Spleen (tissue), 11 donors: ENCODE data around the gene PDCD4. TPM values are rescaled to one million over a fixed set of nuclear protein-coding genes. Genes with fewer than 3 reads are reported as not detected.

Experiments
- DNase-seq: peaks from one replicate; pipeline ENCODE4 v3.0.0-alpha.2; 2020
- H3K27ac ChIP-seq, 8 donors: fragments of 200-600 bp; sonication (generic) in 7 of 8; 1 replicate in 4 of 8; 2 replicates in 4 of 8; pipeline versions ENCODE4 v1.5.0 to v1.8.0; 2016 to 2021; ENCODE audit warnings: inconsistent platforms in 4 of 8, mild to moderate bottlenecking in 4 of 8, moderate library complexity in 1 of 8
- H3K27me3 ChIP-seq, 7 donors: fragments of 200-600 bp; sonication (generic) in 6 of 7; replicated peaks in 1 of 7; 1 replicate in 4 of 7; 2 replicates in 3 of 7; pipeline versions ENCODE4 v1.5.0 to v1.8.0; 2016 to 2021; ENCODE audit warnings: inconsistent platforms in 3 of 7, mild to moderate bottlenecking in 1 of 7
- H3K36me3 ChIP-seq, 6 donors: fragments of 200-600 bp; sonication (generic) in 5 of 6; 1 replicate in 4 of 6; 2 replicates in 2 of 6; pipeline versions ENCODE4 v1.5.0 to v1.8.0; 2016 to 2021; ENCODE audit warnings: inconsistent platforms in 2 of 6
- H3K4me1 ChIP-seq, 6 donors: fragments of 200-600 bp; sonication (generic) in 5 of 6; 1 replicate in 3 of 6; 2 replicates in 3 of 6; pipeline versions ENCODE4 v1.5.0 to v1.8.0; 2016 to 2021; ENCODE audit warnings: inconsistent platforms in 3 of 6
- H3K4me3 ChIP-seq, 8 donors: fragments of 200-600 bp; sonication (generic) in 7 of 8; 1 replicate in 4 of 8; 2 replicates in 4 of 8; pipeline versions ENCODE4 v1.5.0 to v1.8.0; 2016 to 2021; ENCODE audit warnings: inconsistent platforms in 4 of 8, mild to moderate bottlenecking in 4 of 8, moderate library complexity in 2 of 8
- H3K9me3 ChIP-seq, 8 donors: fragments of 200-600 bp; sonication (generic) in 7 of 8; 1 replicate in 4 of 8; 2 replicates in 4 of 8; pipeline versions ENCODE4 v1.5.0 to v1.8.0; 2016 to 2021; ENCODE audit warnings: inconsistent platforms in 4 of 8
- CTCF ChIP-seq, 11 experiments: fragments of 200-600 bp in 7 of 11; fragments of 450-650 bp in 4 of 11; sonication (generic) in 4 of 11; IDR thresholded peaks in 8 of 11; conservative IDR thresholded peaks in 3 of 11; 1 replicate in 7 of 11; 2 replicates in 4 of 11; pipeline versions ENCODE4 v1.4.0 to v1.8.0; 2016 to 2021; ENCODE audit warnings: antibody characterized with exemption in 11 of 11, inconsistent platforms in 4 of 11, mild to moderate bottlenecking in 1 of 11
- POLR2A ChIP-seq, 3 donors: fragments of 450-650 bp; IDR thresholded peaks; one replicate each; pipeline ENCODE4 v1.5.1; 2017; ENCODE audit warnings: antibody characterized with exemption in 3 of 3, mild to moderate bottlenecking in 1 of 3
- POLR2AphosphoS5 ChIP-seq, 3 donors: sonication (generic); formaldehyde crosslinking; IDR thresholded peaks; one replicate each; pipeline ENCODE4 v1.5.1; 2017; ENCODE audit warnings: antibody characterized with exemption in 3 of 3
- WGBS, 5 donors: extraction: QIAGEN DNeasy Blood & Tissue Kit in 3 of 5; methylation state at CpG; one replicate each; pipeline versions ENCODE4 v1.1.5 to v1.1.7; 2013 to 2018; 5-methylcytosine and 5-hydroxymethylcytosine counted together
- intact Hi-C: fragments of 100-400 bp; cut with DNase I; formaldehyde crosslinking; loops from one replicate; pipeline ENCODE4 v1.15.0; 2023; ENCODE audit warnings: low total_unique reads
- polyA plus RNA-seq, 3 donors: library from polyadenylated mRNA; stranded (reverse); fragments of 200-250 nt; gene quantifications; one replicate each; pipeline ENCODE4 v1.2.1, GENCODE V29; 2013
- total RNA-seq, 7 donors: library from RNA; depleted of rRNA in 3 of 7; stranded (reverse); fragments of >200 nt in 3 of 7; fragmentation: NEBNext Ultra II Directional in 4 of 7; extraction: Animal tissue kit (Norgen Biotek cat#: 25700) in 4 of 7; gene quantifications; one replicate each; pipeline versions ENCODE4 v1.1.0 to v1.2.1, GENCODE V29; 2016 to 2021
- donor health status: healthy with polysubstance abuse.
- donor health status: DM: no; HTN: no; CAD: no; lungs with moderate emphysema.
- donor health status: DM: no; HTN: no; CAD: no.
- donor health status: Bipolar disorder and iron deficiency.
- donor health status: healthy.
- donor health status: DM: no; HTN: no; CAD: no.
- donor health status: DM: yes; HTN: yes; CAD: no.

The PDCD4 gene
- total and polyA plus RNA-seq, 10 donors = 121 to 204 (median 161) TPM

DNA sequence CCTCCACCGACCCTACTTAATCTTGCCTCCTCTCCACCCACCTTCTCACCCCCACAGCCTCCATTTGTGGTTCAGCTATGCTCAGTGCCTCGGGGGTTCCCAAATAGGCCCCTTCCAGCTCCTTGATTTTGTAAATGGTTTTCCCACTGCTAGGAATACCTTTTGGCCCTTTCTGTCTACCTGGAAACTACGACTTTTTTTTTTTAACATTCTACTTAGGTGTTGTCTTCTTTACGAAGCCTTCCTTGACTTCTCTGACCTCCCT lies 27.2 kb upstream of the PDCD4 start:
- 84 to 93% (median 90%) methylated on average over 4 of the region's 4 CpGs for WGBS, 5 donors

GRCh38 chr10:110845192-110845755 lies 26.5 kb upstream of the PDCD4 start:
- Histone ChIP-seq H3K4me1 (peaks cover 13 to 90% (median 56%) of the 10 kb centered on the region in 6 donors), H3K9me3 (no peaks in the 10 kb centered on the region), H3K27ac (peak overlapping the region in 1 of 8 donors; percentile 18), H3K27me3 (no peaks in the 10 kb centered on the region), H3K4me3 (no peak overlapping the region), H3K36me3 (no peaks in the 10 kb centered on the region)
- no peak for TF ChIP-seq POLR2A (IDR thresholded peaks at IDR 0.05)
- no peak for TF ChIP-seq POLR2AphosphoS5 (IDR thresholded peaks at IDR 0.05)
- TF ChIP-seq CTCF (IDR thresholded peaks at IDR 0.05 in 8 of 11, conservative IDR thresholded peaks at IDR 0.05 in 3 of 11) = no peak
- no peak for DNase-seq
- 71 to 87% (median 80%) methylated on average over 1 to 2 of the region's 2 CpGs for WGBS, 5 donors
- intact Hi-C loops = no loop called here

More for the DNA sequence above, 27.2 kb upstream of the PDCD4 start:
- peak overlapping the region in 1 of 8 donors; percentile 86 for H3K27ac ChIP-seq
- H3K4me3 ChIP-seq = no peak overlapping the region
- H3K27me3 ChIP-seq = no peaks in the 10 kb centered on the region
- no peak for TF ChIP-seq POLR2AphosphoS5 (IDR thresholded peaks at IDR 0.05)
- TF ChIP-seq CTCF (IDR thresholded peaks at IDR 0.05 in 8 of 11, conservative IDR thresholded peaks at IDR 0.05 in 3 of 11) = no peak
- TF ChIP-seq POLR2A (IDR thresholded peaks at IDR 0.05) = no peak
- H3K9me3 ChIP-seq = no peaks in the 10 kb centered on the region
- H3K4me1 ChIP-seq = peaks cover 12 to 83% (median 52%) of the 10 kb centered on the region in 6 donors
- no peak for DNase-seq
- H3K36me3 ChIP-seq = no peaks in the 10 kb centered on the region
- intact Hi-C loops = no loop called here

GRCh38 chr10:110845756-110846620 lies 25.7 kb upstream of the PDCD4 start:
- Histone ChIP-seq H3K9me3 (no peaks in the 10 kb centered on the region), H3K4me3 (no peak overlapping the region), H3K4me1 (peaks cover 21 to 90% (median 59%) of the 10 kb centered on the region in 6 donors), H3K27me3 (no peaks in the 10 kb centered on the region), H3K36me3 (no peaks in the 10 kb centered on the region), H3K27ac (peak overlapping the region in 1 of 8 donors; percentile 18)
- DNase-seq = no peak
- 84 to 90% (median 87%) methylated on average over 3 of the region's 3 CpGs for WGBS, 5 donors
- intact Hi-C loops = no loop called here
- no peak for TF ChIP-seq POLR2A (IDR thresholded peaks at IDR 0.05)
- TF ChIP-seq CTCF (IDR thresholded peaks at IDR 0.05 in 8 of 11, conservative IDR thresholded peaks at IDR 0.05 in 3 of 11) = no peak
- TF ChIP-seq POLR2AphosphoS5 (IDR thresholded peaks at IDR 0.05) = no peak

GRCh38 chr10:110847374-110847773 lies 24.4 kb upstream of the PDCD4 start:
- Histone ChIP-seq H3K9me3 (no peaks in the 10 kb centered on the region), H3K4me3 (no peak overlapping the region), H3K4me1 (peaks cover 23 to 90% (median 60%) of the 10 kb centered on the region in 6 donors), H3K27me3 (no peaks in the 10 kb centered on the region), H3K36me3 (no peaks in the 10 kb centered on the region), H3K27ac (no peak overlapping the region)
- no peak for DNase-seq
- WGBS, 5 donors = 88 to 92% (median 91%) methylated on average over 6 of the region's 6 CpGs
- intact Hi-C loops = no loop called here
- no peak for TF ChIP-seq CTCF (IDR thresholded peaks at IDR 0.05 in 8 of 11, conservative IDR thresholded peaks at IDR 0.05 in 3 of 11)
